ENCODE data around the gene TCAIM.

TCAIM gene, protein sequence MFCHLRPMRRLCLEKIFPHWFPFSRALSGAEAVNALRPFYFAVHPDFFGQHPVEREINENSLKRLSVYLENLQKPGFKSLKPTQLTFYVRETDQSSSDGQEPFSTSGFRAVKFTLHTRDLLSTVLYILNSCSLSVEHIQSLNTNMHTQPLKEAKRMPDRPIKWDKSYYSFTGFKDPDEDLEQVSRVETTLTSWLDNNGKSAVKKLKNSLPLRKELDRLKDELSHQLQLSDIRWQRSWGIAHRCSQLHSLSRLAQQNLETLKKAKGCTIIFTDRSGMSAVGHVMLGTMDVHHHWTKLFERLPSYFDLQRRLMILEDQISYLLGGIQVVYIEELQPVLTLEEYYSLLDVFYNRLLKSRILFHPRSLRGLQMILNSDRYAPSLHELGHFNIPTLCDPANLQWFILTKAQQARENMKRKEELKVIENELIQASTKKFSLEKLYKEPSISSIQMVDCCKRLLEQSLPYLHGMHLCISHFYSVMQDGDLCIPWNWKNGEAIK

DNA sequence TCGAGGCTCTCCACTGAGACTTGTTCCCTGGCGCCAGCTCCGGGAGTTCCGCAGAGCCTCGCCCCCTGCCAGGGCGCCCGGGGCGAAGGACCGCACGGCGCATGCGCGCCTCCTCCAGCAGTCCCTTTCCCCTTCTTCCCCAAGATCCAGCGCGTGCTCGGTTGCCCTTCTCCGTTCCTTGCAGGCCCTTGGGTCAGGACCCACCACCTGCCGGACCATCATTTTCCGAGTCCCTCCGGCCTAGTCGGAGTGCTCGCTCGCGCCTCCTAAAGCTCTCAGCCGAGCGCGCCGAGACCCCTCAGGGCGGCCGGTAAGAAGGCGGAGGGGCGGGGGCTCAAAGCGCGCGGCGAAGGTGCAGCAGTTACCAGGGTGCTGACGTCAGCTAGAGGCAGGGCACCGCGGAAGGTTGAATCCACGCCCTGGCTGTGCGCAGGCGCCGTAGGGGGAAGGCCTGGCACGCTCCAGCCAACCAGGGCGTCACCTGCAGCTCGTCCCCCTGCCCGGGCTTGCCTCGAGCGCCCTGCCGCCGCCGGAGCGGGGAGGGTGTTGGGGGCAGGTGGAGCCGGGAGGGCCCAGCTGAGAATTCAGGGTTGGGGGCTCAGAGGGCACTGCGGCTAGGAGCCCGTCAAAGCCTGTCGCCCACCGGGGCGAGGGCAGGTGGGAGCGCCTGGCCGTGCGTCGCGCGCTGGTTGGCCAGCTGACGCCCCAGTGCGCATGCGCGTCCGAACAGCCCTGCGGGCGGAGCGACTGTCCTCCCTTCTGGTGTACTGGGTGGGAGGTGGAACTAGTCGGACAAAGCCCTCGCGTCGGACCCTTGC lies at the start of gene TCAIM:
Gene TCAIM, plus strand, starts transcription at position 757 of the 818 bp plus-strand sequence. CDS start 16,017 bp downstream, outside the sequence.
- DNase-seq, result peak; percentile 95 to 96

DNA sequence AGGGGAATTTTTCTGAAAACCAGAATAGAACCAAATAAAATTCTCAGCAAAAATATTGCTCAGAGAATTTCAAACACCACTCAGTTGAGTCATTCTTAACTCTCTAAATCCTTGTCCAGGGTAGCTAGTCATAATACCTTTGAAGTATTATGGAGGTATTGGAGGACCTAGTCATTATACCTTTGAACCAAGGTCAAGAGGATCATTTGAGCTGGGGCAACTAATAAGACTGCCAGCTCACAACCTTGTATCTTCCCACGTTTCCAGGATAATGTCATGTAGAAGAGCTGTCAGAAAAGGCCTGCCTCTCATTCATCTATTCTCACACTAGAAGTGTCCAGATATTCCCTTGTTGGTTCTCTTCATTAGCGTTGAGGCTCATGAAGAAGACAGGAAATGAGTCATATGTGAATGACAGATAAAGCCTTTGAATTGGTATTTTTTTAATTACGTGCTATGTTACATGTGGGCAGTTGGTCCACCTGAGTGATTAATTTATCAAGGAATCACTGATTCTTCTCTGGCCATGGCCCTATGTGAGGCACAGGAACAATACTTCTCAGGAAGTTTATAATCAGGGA lies 48.6 kb upstream of the TCAIM start:
- no peak for DNase-seq

DNA sequence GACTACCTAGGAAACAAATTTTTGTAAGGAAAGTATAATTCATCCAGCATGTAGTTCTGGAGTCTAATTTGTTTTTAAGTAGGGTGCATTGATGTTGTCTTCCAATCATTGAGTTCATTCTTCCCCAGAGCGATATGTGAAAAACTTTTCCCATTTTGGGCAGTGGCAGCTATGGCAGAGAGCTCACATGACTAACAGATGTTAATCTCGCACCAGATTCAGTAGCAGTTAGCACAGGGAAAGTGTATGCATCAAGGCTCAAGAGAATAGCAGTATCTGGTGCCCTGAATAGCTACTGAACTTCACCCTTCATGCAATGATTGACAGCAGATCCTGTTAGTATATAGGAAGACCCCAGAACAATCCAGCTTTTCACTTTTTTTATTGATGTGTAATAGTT lies 46.3 kb upstream of the TCAIM start:
- no peak for DNase-seq

DNA sequence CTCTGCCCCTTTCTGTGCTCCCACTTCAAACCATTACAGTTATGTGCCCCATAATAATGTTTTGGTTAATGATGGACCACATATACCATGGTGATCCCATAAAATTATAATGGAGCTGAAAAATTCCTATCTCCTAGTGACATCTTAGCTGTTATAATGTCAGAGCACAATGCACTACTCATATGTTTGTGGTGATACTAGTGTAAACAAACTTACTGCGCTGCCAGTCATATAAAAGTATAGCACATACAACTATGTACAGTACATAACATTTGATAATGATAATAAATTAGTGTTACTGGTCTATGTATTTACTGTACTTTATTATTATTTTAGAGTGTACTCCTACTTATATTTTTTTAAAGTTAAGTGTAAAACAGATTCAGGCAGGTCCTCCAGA lies 45.6 kb upstream of the TCAIM start:
- no peak for DNase-seq

DNA sequence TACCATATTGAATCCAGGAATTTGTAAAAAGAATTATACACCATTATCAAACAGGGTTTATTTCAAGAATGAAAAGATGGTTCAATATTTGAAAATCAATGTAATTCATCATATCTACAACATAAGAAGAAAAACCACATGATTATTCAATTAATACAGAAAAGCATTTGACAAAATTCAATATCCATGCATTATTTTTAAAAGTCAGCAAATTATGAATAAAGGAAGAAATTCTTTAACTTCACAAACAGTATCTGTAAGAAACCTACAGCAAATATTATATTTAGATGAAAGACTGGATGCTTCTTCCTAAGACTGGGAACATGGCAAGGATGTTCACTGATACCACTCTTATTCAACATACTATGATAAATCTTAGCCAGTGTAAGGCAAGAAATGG lies 41.3 kb upstream of the TCAIM start:
- no peak for DNase-seq

DNA sequence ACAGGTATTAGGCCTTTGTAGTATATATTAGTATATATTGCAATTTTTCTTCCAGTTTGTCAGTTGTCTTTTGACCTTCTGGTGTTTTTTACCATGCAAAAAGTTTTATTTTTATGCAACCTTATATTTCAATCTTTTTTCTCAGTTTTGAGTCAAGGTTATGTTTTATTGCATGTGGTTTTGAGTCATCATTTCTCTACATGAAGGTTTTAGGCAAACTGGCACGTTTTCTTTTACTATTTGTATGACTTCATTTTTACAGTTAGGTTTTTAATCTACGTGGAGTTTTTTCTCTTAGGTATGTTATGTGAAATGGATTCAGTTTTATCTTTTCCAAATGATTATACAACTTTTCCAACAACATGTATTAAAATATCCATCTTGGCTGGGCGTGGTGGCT lies 36.8 kb upstream of the TCAIM start:
- DNase-seq, result no peak

DNA sequence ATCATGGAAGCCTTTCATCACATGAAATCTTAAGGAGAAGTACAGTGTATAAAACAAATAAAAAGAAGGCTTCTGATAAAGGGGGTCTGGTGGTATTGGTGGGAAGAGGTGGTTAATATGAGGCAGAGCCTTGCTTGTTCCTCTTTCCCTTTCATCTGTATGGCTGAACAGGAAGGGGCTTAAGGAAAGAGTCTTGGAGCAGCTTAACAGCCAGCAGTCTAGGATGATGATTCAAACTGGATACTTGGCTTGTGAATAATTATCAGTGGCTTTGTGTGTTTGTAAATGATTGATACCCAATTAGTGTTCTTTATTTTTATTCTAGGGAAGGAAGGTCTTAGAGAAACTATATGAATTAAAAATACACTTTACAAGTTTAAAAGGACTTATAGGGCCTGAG lies 29.1 kb upstream of the TCAIM start:
- peak in 1 of 2 experiments; percentile 23 for DNase-seq

DNA sequence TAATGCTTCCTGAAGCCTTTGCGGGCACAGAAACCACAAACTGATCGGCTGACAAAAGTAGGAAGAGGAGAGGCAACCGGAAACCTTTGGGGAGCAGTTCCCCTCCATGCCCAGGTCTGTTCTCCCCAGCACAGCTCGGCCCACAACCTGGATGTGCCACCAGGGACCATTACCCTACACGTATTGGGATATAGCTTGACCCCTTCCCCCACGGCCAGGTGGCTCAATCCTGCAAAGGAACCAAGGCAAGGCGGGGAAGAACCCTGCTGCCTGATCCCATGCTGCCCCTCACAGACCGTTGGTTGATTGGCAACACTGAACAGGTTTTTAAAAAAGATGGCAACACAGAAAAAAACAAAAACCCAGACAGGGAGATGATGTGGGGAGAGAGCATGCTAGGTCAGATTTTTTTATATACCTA lies 19.7 kb upstream of the TCAIM start:
- peak; percentile 69 to 74 for DNase-seq

DNA sequence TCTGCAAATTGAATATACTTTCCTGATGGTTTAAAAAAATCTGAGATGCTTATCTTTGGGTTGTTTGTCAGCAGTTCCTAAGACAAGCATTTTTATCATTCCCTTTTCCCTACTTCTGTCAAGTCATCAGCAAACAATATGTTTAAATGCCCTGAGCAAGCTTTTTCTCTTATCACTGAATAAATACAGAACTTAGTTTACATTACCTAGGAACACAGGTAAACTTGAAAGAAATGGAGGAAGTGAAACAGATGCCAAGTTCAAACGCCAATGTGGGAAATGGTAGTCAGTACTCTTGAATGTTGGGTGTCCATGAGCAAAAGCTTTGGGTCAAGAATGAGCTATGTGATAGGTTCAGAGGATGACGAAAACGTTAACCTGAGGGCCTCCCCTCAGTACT lies 17.2 kb upstream of the TCAIM start:
- no peak for DNase-seq

DNA sequence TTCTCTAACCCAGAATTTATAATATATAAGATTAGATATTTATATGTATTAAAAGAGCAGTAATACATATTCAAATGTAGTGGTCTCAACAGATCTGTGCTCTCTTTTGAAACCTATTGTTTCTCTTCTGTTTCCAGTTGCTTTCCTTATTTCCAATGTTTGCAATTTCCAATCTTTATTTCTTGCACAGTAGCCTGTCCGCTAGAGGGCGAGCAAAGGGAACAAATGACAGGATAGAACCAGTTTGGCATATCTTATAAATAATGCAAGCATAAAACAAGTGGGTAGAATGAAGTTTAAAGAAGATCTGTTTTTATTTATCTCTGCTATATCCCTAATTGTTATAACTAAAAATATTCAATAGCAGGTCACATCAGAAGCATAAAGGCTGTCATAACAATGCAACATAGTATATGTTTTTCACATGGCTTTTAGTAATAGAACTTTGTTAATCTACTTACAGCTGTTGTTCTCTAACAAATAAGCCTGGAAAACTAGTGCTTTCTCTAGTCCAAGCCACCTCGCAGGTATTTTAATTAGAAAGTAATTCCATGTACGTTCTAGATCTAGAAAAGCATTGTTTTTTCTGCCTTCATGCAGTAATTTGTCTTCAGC lies 15.1 kb upstream of the TCAIM start:
- DNase-seq, result peak; percentile 79 to 80

DNA sequence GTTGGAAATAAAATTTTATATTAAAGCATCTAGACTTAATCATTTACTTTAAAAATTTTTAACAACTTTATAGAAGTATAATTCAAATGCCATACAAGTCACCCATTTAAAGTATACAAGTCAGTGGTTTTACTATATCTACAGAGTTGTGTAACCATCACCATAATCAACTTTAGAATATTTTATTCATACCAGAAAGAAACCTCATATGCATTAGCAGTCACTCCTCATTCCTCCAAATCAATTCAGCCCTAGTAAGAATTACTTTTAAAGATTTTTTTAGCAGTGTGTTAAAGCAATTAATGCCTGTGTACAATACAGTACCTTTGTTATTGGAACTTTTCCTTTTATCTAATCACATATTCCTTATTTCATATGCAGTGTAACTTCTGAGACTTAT lies 14.0 kb upstream of the TCAIM start:
- DNase-seq, result no peak

DNA sequence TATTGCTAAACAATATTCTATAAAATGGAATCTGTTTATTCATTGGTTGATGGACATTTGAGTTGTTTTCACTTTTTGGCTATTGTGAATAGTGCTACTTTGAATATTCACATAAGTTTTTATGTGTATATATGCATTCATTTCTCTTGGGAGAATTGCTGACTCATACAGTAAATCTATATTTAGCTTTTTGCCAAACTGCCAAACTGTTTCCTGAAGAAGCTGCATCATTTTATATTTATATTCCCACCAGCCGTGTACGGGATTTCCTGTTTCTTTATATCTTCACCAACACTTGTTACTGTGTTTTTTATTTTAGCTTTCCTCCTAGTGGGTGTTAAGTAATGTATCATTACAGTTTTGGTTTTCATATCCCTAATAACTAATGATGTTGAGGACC lies 12.5 kb upstream of the TCAIM start:
- peak; percentile 9 to 19 for DNase-seq

DNA sequence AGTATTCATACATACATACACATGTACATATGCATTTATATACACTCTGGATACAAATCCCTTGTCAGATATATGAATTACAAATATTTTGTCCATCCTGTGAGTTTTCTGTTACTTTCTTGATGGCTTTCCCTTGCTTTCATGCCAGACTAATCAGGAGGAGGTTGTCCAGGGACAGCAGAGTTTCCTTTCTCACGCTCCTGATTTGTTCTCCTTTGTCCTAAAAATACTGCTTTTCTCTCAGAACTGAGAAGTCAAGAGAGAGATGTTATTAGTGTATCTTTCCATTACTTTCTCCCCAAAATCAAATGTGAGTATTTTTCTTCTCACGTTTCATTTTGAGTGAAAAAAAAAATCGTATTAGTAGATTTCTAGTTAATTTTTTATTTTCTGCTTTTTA lies 12.1 kb upstream of the TCAIM start:
- DNase-seq, result no peak

DNA sequence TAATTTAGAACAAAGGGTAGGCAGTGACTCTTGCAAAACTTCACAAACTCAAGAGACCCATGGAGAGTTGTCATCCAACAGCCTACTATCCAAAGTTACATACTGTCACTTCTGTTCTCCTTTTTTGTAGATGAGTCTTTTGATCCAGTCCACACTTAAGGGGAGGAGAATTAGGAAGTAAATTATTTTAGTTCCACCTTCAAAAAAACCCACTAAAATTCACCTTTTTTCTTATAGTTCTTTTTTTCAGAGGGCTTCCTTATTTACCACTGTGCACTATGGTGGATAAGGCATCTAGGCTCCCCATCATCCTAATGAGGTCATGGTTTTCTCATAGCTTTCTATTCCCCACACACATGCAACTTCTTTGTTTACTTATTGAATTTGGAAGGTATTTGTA lies 8.6 kb upstream of the TCAIM start:
- peak in 1 of 2 experiments; percentile 10 for DNase-seq

DNA sequence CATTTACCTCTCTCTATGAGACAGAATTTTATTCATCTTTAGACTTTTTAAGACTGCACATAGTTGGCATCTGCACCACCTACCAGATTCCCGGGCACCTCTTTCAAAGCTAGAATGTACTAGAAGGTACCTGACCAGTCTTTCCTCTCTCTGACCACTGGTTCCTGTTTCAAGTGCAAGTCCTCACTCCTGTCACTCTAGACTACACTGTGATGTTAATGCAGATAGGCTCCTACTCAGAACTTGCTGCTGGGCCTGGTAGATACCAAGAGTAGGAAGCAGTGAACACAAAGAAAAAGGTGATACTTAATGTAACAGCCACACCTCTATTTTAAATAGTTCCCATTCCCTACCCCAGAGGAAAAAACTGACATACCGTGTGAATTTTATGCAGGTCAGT lies 8.1 kb upstream of the TCAIM start:
- no peak for DNase-seq

DNA sequence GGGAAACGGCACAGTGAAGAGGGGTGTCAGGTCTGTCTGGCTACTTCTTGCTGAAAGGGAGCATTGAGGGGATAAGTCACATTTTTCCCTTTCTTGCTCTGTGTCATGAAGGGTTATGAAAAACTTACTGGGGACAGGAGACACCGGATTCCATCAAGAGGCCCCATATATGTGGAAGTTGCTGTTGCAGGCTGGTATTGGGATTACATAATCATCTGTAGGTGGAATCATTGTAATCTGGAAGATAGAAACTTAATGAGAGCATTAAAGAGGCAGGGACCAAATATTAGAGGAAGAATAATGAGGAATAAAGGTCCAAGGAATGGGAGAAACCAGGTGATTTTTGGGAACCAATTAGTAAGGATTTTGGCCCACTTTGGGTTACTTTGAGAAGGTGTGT lies 4.2 kb upstream of the TCAIM start:
- DNase-seq, result no peak

DNA sequence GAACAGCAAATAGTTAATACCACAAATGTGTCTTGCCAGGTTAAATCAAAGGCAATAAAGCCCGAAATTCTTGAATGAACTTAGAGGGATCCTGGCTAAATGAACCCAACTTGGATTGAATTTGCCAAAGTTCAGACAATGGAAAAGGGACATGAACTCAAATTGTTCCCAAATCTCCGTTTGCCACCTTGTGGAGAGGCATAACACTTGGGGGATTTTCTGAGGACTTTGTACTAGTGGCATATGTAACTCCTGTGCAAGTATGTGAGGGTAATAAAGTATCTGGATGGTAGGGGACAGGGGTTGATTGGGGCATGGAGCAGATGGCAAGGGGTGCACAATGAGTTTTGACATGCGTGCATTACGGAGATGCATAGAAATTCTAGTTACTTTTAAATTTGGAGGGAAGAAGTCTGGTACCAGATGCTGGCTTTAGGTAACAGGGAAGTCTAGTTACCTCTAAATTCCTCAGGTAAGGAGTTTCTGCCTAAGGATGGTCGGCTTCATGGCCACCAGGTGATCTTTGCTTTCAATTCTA lies 1.2 kb upstream of the TCAIM start:
- DNase-seq, result no peak

DNA sequence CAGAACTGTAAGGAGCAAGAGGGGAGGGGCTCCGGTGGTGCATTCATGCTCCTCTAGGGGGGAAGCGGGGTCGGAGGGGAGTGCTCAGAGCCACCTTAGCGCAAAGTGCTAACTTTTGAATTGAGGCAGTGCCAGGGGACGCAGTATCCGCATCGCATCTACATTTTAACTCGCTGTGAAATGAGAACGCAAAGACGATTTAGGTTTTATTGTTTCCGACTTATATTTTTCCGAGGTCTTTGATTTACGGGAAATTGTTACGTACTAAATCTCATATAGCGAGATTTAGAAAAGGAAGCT lies 212 bp downstream of the TCAIM start:
- DNase-seq, result no peak

DNA sequence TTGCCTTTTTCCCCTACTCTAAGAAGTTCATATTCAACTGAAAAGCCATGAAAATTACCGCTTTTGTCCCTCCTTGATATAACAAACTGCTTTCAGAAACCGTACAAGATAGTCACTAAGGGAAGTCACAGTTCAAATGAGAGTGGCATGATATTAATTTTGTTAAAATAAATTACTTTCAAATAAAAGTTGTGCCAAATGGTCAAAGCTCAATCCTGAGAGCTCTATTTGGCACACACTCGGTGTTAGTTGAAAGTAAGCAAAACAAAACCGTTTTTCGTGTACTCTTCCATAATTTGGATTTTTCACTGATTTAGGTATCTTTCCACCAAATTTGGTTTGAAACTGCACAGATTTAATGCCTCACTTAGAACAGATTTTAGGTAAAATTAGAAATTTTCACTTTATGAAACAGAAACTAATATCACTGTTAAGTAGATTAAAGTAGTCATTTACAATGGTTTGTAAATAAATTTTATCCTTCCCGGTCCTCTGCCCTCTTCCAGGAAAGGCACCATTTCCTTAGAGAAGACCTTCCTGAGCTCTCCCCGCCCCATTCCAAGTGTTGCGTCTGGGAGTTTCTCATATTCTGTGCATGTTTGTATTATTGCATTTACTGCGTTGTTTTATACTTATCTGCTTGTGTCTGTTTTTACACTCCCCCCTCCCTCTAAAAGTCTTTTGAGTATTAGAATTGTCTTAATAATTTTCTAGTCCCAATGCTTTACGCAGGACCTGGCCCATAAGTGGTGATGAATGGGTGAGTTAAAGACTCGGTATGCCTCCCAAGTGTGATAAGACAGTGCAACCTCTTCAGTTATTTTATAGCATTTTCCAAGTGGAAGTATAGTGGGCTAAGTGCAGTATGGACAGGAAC lies 853 bp downstream of the TCAIM start:
- DNase-seq, result no peak

DNA sequence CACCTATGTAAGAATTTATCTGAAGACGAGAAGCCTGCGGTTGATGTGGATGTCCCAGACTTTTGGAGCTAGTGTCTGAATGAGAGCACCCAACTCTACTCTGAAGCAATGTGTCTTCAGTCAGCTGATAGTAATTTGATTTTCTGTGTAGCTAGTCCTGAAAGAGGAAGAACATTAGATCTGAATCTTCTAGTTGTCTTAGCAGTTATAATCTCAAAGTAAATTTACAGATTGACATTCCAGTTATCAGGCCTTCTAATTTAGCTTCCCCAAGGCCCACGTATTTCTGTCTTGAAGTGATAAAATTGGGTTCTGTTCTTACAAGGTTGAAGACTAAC lies 1.5 kb downstream of the TCAIM start:
- DNase-seq, result peak; percentile 37 to 43

DNA sequence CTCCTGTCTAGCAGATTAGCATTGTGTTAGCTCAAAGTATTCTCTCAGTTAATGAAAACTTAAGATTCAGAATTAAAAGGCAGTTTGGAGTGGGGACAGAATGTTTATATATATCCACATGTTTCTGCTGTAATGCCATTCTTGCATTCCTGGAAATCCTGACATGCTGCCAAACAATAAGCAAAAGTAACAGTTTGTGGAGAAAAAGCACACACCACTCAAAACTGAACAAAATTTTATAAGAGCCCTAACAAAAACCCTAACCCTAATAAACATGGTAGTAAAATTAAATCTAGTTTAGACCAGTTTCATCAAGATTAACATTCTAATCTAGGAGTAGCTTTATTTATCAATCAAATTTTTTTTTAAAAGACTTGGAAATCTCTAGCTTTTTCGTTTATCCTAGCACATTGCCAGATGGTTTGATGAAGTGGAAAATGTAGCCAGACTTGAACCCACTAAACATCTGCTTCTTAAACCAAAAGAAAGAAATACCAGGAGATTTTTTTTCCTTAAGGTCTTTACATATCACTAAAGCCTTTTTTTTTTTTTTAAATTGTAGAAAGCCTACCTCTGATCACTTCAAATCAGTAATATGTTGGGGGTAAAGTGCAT lies 3.7 kb downstream of the TCAIM start:
- DNase-seq, result no peak

DNA sequence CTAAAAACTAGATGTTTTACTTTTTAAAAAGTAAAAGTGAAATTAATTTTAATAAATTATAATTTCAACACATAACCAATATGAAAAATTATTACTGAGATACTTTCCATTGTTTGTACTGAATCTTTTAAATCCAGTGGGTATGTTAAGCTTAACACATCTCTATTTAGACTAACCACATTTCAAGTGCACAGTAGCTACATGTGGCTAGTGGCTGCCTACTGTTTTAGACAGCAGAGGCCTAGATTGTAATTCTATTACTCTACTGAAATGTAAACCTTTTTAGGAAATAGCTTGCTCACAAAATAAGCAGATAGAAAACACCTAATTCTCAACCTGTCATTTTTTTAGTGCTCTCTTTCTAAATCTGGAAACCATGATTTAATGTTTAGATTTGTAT lies 4.9 kb downstream of the TCAIM start:
- DNase-seq, result no peak
